ENCODE data around the gene DAAM1.

The DAAM1 gene

GRCh38 chr14:59301354-59301753 lies 112.9 kb downstream of the DAAM1 start:
- Histone ChIP-seq H3K4me2 (ENCODE audit: low read length) (peak overlapping the region; percentile 50), H3K36me3 (replicated peaks; ENCODE audit: low read depth, low read length) (no peaks in the 10 kb centered on the region), H3K27me3 (ENCODE audit: low read depth, low read length) (no peaks in the 10 kb centered on the region), H3K27ac (ENCODE audit: low read length) (no peak overlapping the region), H4K20me1 (ENCODE audit: insufficient read depth, low read length) (no peaks in the 10 kb centered on the region; the same call in 1 of the 2 replicates), H3K4me1 (ENCODE audit: low read length) (peaks cover 54% of the 10 kb centered on the region), H3K79me2 (ENCODE audit: low read length) (no peaks in the 10 kb centered on the region), H3K9ac (ENCODE audit: low read length) (no peak overlapping the region), H2AFZ (ENCODE audit: low read depth, low read length) (no peak overlapping the region), H3K9me3 (ENCODE audit: insufficient read depth, low read length) (no peaks in the 10 kb centered on the region), H3K4me3 (ENCODE audit: low read length) (peak overlapping the region; percentile 10; the same call in 1 of the 2 replicates)
- TF ChIP-seq EZH2phosphoT487 (IDR thresholded peaks at IDR 0.05; ENCODE audit: low read depth) = no peak
- TF ChIP-seq CTCF (IDR thresholded peaks at IDR 0.05; ENCODE audit: low read depth, low read length) = no peak

- no peaks in the 10 kb centered on the region for H3K79me2 ChIP-seq (ENCODE audit: low read length)
- TF ChIP-seq CTCF (IDR thresholded peaks at IDR 0.05; ENCODE audit: low read depth, low read length) = no peak
- TF ChIP-seq EZH2phosphoT487 (IDR thresholded peaks at IDR 0.05; ENCODE audit: low read depth) = no peak
Observed at GRCh38 chr14:59302313-59302712, 113.8 kb downstream of the DAAM1 start.

GRCh38 chr14:59303216-59303615 lies 114.7 kb downstream of the DAAM1 start:
- Histone ChIP-seq H3K4me3 (ENCODE audit: low read length) (no peak overlapping the region), H3K4me2 (ENCODE audit: low read length) (no peak overlapping the region), H2AFZ (ENCODE audit: low read depth, low read length) (no peak overlapping the region), H3K27me3 (ENCODE audit: low read depth, low read length) (no peaks in the 10 kb centered on the region), H3K9me3 (ENCODE audit: insufficient read depth, low read length) (no peaks in the 10 kb centered on the region), H3K9ac (ENCODE audit: low read length) (no peak overlapping the region), H3K27ac (ENCODE audit: low read length) (no peak overlapping the region), H3K79me2 (ENCODE audit: low read length) (no peaks in the 10 kb centered on the region), H3K4me1 (ENCODE audit: low read length) (peaks cover 54% of the 10 kb centered on the region), H4K20me1 (ENCODE audit: insufficient read depth, low read length) (no peaks in the 10 kb centered on the region; the same call in 1 of the 2 replicates), H3K36me3 (replicated peaks; ENCODE audit: low read depth, low read length) (no peaks in the 10 kb centered on the region)
- TF ChIP-seq CTCF (IDR thresholded peaks at IDR 0.05; ENCODE audit: low read depth, low read length) (no peak), EZH2phosphoT487 (IDR thresholded peaks at IDR 0.05; ENCODE audit: low read depth) (no peak)

More at GRCh38 chr14:59302313-59302712, 113.8 kb downstream of the DAAM1 start:
- Histone ChIP-seq H3K9me3 (ENCODE audit: insufficient read depth, low read length) (no peaks in the 10 kb centered on the region), H3K27me3 (ENCODE audit: low read depth, low read length) (no peaks in the 10 kb centered on the region), H3K9ac (ENCODE audit: low read length) (no peak overlapping the region), H3K4me1 (ENCODE audit: low read length) (peaks cover 54% of the 10 kb centered on the region), H4K20me1 (ENCODE audit: insufficient read depth, low read length) (no peaks in the 10 kb centered on the region; the same call in 1 of the 2 replicates), H3K36me3 (replicated peaks; ENCODE audit: low read depth, low read length) (no peaks in the 10 kb centered on the region), H3K27ac (ENCODE audit: low read length) (no peak overlapping the region), H2AFZ (ENCODE audit: low read depth, low read length) (no peak overlapping the region), H3K4me2 (ENCODE audit: low read length) (no peak overlapping the region), H3K4me3 (ENCODE audit: low read length) (no peak overlapping the region)

GRCh38 chr14:59305231-59305630 lies 116.8 kb downstream of the DAAM1 start:
- no peak overlapping the region for H3K27ac ChIP-seq (ENCODE audit: low read length)
- peak overlapping the region; percentile 2; the same call in 1 of the 2 replicates for H3K4me2 ChIP-seq (ENCODE audit: low read length)

More at GRCh38 chr14:59305231-59305630, 116.8 kb downstream of the DAAM1 start:
- H3K27me3 ChIP-seq (ENCODE audit: low read depth, low read length) = no peaks in the 10 kb centered on the region
- no peak overlapping the region for H2AFZ ChIP-seq (ENCODE audit: low read depth, low read length)
- no peaks in the 10 kb centered on the region for H3K79me2 ChIP-seq (ENCODE audit: low read length)
- H3K4me1 ChIP-seq (ENCODE audit: low read length) = peaks cover 47% of the 10 kb centered on the region
- no peaks in the 10 kb centered on the region; the same call in 1 of the 2 replicates for H4K20me1 ChIP-seq (ENCODE audit: insufficient read depth, low read length)
- H3K36me3 ChIP-seq (replicated peaks; ENCODE audit: low read depth, low read length) = no peaks in the 10 kb centered on the region
- H3K9ac ChIP-seq (ENCODE audit: low read length) = no peak overlapping the region
- H3K9me3 ChIP-seq (ENCODE audit: insufficient read depth, low read length) = no peaks in the 10 kb centered on the region
- no peak for TF ChIP-seq EZH2phosphoT487 (IDR thresholded peaks at IDR 0.05; ENCODE audit: low read depth)
- TF ChIP-seq CTCF (IDR thresholded peaks at IDR 0.05; ENCODE audit: low read depth, low read length) = no peak
- H3K4me3 ChIP-seq (ENCODE audit: low read length) = no peak overlapping the region
